CD4-positive, alpha-beta T cell treated with Interleukin-6 for 4 hours (primary cell): ENCODE measurements around the gene TBL1X.

ENCODE experiments used
- DNase-seq: peaks from one replicate; pipeline ENCODE4 v3.0.0-alpha.2; 2020; ENCODE audit warnings: mixed read lengths

Gene TBL1X

DNA sequence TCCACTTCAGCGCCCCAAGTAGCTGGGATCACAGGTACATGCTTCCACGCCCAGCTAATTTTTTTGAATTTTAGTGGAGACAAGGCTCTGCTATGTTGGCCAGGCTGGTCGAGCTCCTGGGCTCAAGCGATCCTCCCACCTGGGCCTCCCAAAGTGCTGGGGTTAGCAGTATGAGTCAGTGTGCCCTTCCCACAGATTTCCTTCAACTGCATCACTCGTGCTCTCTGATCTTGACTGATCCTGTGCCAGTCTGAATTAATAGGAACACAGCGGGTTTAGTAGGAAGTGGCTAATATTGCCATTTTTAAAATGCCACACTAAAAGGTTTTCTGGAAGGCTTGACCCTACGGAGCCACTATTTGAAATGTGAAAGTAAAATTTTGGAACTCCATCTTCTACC lies 317.1 kb downstream of the TBL1X start:
- DNase-seq, result no peak

DNA sequence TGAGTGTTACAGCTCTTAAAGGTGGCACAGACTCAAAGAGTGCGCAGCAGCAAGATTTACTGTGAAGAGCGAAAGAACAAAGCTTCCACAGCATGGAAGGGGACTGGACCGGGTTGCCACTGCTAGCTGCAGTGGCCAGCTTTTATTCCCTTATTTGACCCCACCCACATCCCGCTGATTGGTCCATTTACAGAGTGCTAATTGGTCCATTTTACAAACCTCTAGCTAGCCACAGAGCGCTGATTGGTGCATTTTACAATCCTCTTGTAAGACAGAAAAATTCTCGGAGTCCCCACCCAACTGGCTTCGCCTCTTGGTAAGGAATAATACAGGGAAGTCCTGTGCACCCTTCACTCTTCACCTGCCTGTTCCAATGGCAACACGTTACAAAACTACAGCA lies 319.5 kb downstream of the TBL1X start:
- no peak for DNase-seq

- no peak for DNase-seq
These were observed 320.5 kb downstream of the TBL1X start for GRCh38 chrX:9785254-9785943.

DNA sequence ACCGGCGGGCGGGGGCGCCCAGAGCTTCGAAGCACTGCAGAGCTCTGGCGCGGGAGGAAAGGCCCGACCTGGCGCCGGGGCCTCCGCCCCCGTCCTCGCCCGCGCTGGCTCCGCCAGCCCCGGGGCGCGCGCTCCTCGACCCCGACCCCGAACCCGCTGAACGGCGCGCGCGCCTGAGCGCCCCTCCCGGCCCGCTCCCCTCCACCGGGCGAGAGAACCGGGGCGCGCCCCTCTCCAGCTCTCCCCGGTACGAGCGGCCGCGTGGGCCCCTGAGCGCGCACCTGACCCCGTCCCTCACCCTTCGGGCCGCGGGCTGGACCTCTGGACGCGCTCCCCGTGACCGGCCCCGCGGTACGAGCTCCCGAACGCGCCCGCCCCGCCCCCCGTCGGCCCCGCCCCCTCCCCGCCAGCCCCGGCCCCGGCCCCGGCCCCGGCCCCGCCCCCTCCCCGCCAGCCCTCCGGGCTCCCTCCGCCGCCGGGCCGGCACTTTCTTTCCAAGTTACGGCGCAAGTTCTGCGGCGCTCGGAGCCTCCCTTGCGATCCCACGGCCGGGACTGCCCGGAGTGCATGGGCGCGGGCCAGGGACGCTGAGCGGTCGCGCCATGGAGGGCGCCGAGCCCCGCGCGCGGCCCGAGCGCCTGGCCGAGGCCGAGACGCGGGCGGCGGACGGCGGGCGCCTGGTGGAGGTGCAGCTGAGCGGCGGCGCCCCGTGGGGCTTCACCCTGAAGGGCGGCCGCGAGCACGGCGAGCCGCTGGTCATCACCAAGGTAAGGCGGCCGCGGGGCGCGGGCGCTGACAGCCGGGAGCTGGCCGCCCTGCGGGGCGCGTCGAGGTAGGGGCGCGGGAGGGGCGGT lies 321.3 kb downstream of the TBL1X start, which contains the start of gene SHROOM2:
Gene SHROOM2 (plus strand): TSS at position 486 of the 854 bp plus-strand sequence. CDS start 117 bp downstream, at position 603.
- no peak for DNase-seq

- DNase-seq, result no peak
These were observed 322.2 kb downstream of the TBL1X start for GRCh38 chrX:9786798-9787635.

DNA sequence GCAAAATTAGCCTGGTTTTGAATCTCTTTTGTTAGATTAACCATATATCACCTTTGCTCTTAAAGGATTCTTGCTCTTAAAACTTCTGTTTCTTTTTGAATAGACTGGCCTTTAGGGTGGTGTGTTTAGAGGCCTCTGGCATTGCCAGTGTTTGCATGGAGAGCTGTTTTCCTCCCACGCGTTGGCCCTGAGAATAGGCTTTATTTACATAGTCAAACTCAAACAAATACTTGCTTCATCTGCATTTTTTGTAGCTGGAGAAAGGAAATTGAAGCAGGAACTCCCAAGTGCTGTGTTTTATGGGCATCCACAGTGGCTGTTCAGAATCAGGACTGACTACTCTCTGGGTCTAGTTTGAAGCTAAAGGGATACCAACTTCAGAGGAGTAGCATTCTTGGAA lies 324.1 kb downstream of the TBL1X start:
- DNase-seq, result no peak

DNA sequence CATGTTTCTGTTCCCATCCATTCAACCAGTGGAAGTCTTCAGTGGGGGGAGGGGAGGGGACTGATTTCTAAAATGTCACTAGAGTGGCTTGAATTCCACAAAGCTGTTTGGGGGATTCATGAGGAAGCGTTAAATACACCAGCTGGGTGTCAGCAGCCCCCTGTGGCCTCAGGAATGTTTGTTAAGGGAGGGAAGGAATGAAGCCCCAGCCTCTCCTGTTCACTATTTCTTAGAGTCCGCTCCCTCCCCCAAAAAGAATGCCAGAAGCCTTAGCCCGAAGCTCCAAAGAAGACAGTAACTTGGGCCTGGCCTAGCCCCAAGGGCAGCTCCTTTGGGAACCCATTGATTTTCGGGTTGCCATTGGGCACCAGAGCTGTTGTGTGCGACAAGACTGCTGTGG lies 324.7 kb downstream of the TBL1X start:
- DNase-seq, result no peak
